ENCODE measurements around the gene MMP28.
"Not testable (repeated sequence)": the region's sequence is repeated elsewhere in the genome, so short reads cannot be mapped to it uniquely, and the experiment has no call there.

MMP28 gene

GRCh38 chr17:35766903-35767510 lies 28.4 kb downstream of the MMP28 start:
- no peak for DNase-seq (ENCODE audit: low read depth in 1 of 2, low spot score in 1 of 2)

DNA sequence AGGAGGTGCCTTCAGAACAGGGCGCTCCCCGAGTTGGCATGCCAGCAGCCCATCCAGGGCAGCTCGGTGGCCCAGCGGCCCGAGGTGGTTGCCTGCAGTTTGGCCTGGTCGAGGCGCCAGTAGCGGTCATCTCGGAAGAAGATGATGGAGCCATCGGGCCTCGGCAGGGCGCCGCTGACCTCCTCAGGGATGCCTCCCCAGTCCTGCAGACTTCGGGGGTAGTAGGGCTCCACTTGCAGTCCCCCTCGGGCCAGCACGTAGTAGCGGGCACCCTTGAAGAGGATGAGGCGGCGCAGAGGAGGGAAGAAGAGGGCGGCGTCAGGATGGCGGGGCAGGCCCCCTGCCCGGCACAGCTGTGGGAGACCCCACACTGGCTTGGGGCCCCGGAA lies 29.0 kb downstream of the MMP28 start:
- DNase-seq (ENCODE audit: low read depth in 1 of 2, low spot score in 1 of 2) = no peak

DNA sequence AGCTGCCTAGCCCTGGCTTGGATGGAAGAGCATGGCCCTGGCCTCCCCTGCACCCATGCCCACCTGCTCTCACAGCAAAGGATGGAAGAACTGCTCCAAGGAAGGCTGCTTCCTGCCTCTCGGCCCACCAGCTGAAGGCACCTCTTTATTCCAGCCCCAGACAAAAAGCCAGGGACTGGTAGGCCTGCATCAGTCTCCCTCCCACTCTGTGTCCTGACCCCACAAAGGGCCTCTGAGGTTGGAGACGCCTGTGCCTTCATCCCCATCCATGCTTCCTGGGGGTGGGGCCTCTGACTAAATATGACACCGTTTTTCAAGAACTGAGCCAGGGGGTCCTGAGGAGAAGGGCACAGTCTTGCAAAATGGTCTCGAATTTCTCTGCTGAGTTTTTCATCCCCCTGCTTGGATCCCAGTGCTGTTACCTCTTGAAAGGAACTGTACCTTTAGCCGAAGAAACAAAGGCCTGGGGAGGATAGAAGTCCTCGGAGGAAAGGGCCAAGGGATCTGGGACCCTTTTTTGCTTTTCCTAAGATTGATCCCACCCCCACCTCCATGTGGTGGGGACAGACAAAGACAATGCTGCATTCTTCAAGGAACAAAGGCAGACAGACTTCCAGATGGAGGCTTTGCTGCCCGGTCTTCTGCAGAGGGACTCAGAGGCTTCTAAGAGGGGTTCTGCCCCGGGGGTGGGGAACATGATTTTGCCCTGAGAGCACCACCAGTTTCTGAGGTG lies 29.5 kb downstream of the MMP28 start:
- no peak for DNase-seq (ENCODE audit: low read depth in 1 of 2, low spot score in 1 of 2)

GRCh38 chr17:35765086-35765710 lies 30.2 kb downstream of the MMP28 start:
- no peak for DNase-seq (ENCODE audit: low read depth in 1 of 2, low spot score in 1 of 2)

GRCh38 chr17:35764123-35764991 lies 31.1 kb downstream of the MMP28 start:
- peak; percentile 69 to 79 for DNase-seq (ENCODE audit: low read depth in 1 of 2, low spot score in 1 of 2)

GRCh38 chr17:35763767-35764122 lies 31.7 kb downstream of the MMP28 start:
- DNase-seq (ENCODE audit: low read depth in 1 of 2, low spot score in 1 of 2) = no peak

DNA sequence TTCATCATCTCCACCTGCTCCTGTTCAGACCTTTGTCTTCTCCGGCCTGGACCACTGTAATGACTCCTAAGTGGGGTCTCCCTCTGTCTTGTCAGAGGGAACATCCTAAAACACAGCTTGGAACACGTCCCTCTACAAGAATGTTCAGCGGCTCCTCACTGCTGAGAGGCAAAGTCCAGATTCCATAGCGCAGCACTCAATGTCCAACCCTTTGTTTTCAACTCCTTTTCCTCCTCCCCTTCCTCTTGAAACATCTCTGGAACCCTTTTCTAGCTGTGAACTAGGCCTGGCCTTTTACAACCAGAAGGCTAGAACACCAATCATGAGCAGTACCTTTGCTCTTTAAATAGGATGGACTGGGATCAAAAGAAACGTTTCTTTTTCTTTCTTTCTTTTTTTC lies 33.8 kb downstream of the MMP28 start:
- DNase-seq (ENCODE audit: low read depth in 1 of 2, low spot score in 1 of 2) = no peak

- DNase-seq (ENCODE audit: low read depth in 1 of 2, low spot score in 1 of 2) = no peak
Observed at GRCh38 chr17:35760587-35760986, 34.9 kb downstream of the MMP28 start, which contains the start of gene C17orf50. Gene C17orf50, plus strand, starts transcription at chr17:35760887. Its CDS starts 55 bp downstream, at chr17:35760942.

DNA sequence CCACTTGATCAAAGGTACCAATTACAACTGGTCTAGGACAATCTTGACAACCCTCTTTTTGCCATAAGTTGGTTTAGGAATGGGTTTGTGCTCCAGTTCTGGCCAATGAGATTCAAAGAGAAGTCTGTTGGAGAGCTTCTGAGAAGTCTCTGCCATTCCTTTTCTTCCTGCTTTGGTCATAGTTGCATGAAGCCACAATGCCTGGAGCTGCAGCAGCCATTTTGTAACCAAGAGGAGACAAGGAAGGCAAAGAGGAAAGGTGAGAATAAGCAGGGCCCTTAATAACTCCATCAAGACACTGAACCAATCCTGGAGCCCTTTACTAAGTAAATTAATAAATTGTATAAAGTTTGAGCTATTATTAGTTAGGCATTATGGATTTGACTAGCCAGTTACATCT lies 38.2 kb downstream of the MMP28 start:
- no peak for DNase-seq (ENCODE audit: low read depth in 1 of 2, low spot score in 1 of 2)

GRCh38 chr17:35752945-35753764 lies 42.3 kb downstream of the MMP28 start, which contains the start of gene GAS2L2:
Gene GAS2L2, minus strand, starts transcription at chr17:35753239. Its CDS starts 389 bp downstream, at chr17:35752850.
- DNase-seq (ENCODE audit: low read depth in 1 of 2, low spot score in 1 of 2) = no peak

GRCh38 chr17:35752471-35752870 lies 43.0 kb downstream of the MMP28 start:
- no peak for DNase-seq (ENCODE audit: low read depth in 1 of 2, low spot score in 1 of 2)

DNA sequence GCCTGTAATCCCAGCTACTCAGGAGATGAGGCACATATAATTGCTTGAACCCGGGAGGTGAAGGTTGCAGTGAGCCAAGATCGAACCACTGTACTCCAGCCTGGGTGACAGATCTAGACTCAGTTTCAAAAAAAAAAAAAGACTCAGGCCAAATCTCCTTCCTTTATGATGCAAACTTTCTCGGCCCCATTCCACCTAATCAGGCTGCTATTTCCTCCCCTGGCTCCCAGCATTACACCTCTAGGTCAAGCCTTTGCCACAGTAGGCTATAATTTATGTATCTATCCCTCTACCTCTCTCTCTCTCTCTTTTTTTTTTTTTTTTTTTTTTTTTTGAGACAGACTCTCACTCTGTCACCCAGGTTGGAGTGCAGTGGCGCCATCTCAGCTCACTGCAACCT lies 43.9 kb downstream of the MMP28 start:
- DNase-seq (ENCODE audit: low read depth in 1 of 2, low spot score in 1 of 2) = not testable (repeated sequence)

GRCh38 chr17:35750526-35751395 lies 44.7 kb downstream of the MMP28 start:
- no peak for DNase-seq (ENCODE audit: low read depth in 1 of 2, low spot score in 1 of 2)

DNA sequence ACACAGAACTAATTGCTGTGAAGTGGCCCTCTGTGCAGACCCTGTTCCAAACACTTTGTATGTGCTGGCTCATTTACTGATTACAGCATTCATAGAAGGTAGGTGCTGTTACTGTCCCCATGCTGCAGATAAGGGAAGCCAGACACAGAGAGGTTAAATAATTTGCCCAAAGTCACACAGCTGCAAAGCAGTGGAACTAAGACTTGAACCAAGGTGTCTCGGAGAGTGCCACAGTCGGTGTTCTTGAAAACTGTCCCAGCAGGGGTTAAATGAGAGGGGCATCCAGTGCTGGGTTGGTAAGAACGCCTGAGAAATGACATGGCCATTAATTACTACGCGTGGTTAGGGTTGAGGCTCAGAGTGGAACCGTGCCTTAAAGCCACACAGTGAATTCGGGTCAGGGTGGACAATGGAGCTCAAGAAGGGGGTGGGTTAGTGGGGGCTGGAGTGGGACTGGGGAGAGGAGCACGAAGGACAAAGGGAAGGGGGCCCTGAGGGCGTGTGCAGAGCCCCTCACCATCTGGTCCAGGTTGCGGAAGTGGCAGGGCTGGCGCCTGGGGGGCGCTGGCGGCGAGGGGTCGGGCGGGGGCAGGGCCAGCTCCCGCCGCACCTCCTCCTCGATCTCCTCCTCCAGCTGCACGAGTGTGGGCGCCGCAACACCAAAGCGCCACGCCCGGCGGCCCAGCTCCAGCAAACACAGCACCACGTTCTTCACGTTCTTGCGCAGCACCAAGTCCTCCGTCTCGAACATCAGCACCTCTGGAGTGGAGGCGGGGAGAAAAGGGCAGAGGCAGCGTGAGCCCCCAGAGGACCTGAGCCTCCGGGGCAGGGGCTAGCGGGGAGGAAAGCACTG lies 45.7 kb downstream of the MMP28 start:
- DNase-seq (ENCODE audit: low read depth in 1 of 2, low spot score in 1 of 2) = no peak

- DNase-seq (ENCODE audit: low read depth in 1 of 2, low spot score in 1 of 2) = no peak
Observed at GRCh38 chr17:35748979-35749378, 46.5 kb downstream of the MMP28 start.

DNA sequence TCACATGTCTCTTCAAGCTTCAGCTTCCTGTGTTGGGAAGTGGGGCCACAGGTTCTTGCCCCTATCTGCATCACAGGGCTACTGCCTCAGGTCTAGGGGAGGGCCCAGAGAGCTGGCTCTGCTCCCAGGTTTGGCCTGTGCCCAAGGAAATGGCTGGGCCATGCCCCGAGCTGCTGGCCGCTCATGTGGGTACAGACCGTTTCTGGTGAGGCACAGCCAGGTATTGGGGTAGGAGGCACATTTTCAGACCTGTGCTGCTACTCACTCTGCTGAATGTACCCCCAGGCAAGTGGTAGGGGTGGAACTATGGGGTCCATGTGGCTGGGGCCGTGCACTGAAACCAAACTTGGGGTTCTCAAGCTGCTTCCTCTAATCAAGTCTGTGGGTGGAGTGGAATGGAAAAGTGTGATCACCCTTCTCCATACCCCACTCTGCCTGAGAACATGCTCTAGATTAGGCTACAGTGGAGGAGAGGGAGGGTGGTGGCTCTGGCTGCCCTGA lies 47.0 kb downstream of the MMP28 start:
- DNase-seq (ENCODE audit: low read depth in 1 of 2, low spot score in 1 of 2) = no peak

DNA sequence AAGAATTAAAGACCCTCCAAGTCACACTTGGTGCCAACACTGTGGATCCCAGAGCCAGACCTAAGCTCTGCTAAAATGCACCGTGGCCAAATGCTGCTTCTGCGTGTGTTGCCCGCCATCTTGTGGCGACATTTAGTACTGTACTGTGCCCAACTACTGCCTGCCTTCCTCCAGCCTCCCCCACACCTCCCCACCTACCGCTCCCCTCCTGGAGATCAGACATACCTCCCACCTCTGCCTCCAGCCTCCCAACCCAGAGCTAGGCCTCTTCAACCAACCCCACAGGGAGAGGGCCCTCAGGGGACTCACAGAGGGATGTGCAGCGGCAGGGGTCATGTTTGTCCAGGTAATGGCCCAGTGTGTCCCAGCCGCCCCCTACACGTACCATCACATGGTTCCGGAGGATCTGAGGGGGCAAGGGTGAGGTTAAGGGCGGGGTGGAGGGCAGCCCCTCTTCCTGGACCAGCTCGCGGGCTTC lies 47.9 kb downstream of the MMP28 start:
- peak; percentile 51 to 63 for DNase-seq (ENCODE audit: low read depth in 1 of 2, low spot score in 1 of 2)

DNA sequence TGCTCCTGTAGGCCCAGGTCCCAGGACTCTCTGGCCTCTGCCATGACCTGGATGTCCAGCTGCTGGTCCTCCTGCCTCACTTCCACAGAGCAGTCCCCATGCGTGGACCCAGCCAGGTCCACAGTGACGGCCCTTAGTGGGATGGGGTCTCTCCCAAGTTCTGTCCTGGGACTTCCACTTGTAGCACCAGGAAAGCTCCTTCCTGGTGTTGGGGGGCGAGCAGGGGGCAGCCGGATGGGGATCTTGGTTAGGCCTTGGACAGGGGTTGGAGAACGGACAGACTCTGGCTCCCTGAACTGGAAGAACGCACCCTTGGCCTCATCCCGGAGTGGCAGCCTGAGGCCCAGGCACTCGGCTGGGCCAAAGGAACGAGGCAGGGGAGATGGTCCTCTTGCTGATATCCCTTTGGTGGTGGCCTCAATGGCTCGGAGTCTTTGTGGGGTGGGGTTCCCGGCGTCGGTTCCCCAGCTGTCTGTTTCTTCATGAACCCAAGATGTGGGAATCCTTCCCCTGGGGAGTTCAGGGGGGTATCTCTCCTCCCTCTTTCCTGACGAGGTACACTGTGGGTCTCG lies 49.6 kb downstream of the MMP28 start:
- DNase-seq (ENCODE audit: low read depth in 1 of 2, low spot score in 1 of 2) = no peak

All from activated T-helper 1 cell treated with anti-CD3 and anti-CD28 coated beads, Interleukin-2, amount 50 U/mL, for 16 hours (primary cell).